ENCODE data around the gene NEURL2. TPM values are rescaled to one million over a fixed set of nuclear protein-coding genes. Genes with fewer than 3 reads are reported as not detected.

NEURL2 gene, protein sequence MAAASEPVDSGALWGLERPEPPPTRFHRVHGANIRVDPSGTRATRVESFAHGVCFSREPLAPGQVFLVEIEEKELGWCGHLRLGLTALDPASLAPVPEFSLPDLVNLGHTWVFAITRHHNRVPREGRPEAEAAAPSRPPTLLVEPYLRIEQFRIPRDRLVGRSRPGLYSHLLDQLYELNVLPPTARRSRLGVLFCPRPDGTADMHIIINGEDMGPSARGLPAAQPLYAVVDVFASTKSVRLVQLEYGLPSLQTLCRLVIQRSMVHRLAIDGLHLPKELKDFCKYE
- 10 to 100 TPM in 1 of 2 donors, 1 to 10 TPM in 1; 9.9 to 32.9 TPM for total RNA-seq
- 1 to 10 TPM; 2.0 to 7.0 TPM for polyA plus RNA-seq
- long read RNA-seq, donor 1, transcript NEURL2-201 (2 exons, 1,278 nt), result major isoform, 13 of 20 reads
- long read RNA-seq, donor 1, partial matches to known transcripts, result 0 of 20 reads
- long read RNA-seq, donor 1, other reads (novel, unspliced or antisense), result 5 of 20 reads
- long read RNA-seq, donor 2, transcript NEURL2-201 (2 exons, 1,278 nt), result major isoform, 6 of 13 reads
- long read RNA-seq, donor 2, partial matches to known transcripts, result 0 of 13 reads
- long read RNA-seq, donor 2, other reads (novel, unspliced or antisense), result 5 of 13 reads

DNA sequence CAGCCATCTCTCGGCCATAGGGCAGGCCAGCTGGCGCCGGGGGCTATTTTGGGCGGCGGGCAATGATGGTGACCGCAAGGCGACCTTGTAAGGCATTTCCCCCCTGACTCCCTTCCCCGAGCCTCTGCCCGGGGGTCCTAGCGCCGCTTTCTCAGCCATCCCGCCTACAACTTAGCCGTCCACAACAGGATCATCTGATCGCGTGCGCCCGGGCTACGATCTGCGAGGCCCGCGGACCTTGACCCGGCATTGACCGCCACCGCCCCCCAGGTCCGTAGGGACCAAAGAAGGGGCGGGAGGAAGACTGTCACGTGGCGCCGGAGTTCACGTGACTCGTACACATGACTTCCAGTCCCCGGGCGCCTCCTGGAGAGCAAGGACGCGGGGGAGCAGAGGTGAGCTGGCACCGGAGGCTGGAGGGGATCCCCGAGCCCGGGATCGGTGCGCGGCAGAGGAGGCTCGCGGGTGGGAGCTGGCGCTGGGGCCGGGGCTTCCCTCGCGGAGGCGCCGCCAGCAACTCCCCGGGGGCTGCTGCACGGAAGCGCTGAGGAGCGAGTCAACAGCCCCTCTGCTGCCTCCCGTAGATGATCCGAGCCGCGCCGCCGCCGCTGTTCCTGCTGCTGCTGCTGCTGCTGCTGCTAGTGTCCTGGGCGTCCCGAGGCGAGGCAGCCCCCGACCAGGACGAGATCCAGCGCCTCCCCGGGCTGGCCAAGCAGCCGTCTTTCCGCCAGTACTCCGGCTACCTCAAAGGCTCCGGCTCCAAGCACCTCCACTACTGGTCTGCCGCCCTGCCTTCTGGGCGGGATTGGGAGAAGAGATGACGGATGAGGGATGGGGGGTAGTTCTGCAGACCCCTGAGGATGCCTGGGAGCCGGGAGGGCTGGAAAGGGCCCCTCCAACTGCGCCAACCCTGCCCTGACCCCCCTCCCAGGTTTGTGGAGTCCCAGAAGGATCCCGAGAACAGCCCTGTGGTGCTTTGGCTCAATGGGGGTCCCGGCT is at the start of gene NEURL2, which contains the start of gene CTSA:
NEURL2 (minus strand) TSS at position 224 of the 999 bp plus-strand sequence; CDS start at position 7, 217 bp downstream.
CTSA (plus strand) TSS at position 351 of the 999 bp plus-strand sequence; CDS start at position 585, 234 bp downstream.
- Histone ChIP-seq H3K4me3 (ENCODE audit: low read length in 2 of 2) (peak within 1 kb of the TSS; percentile 42 to 55), H3K27ac (ENCODE audit: low read depth in 1 of 2, low read length in 2 of 2) (peak within 1 kb of the TSS in 1 of 2 donors; percentile 50), H3K4me1 (ENCODE audit: control insufficient read depth in 1 of 2, insufficient read depth in 2 of 2, low read length in 2 of 2) (no peaks in the 10 kb centered on the region), H3K36me3 (ENCODE audit: control insufficient read depth in 1 of 2, insufficient read depth in 2 of 2, low read length in 1 of 2) (no peaks in the 10 kb centered on the region), H3K27me3 (ENCODE audit: control insufficient read depth in 1 of 2, insufficient read depth in 2 of 2, low read length in 1 of 2) (no peaks in the 10 kb centered on the region), H3K9me3 (ENCODE audit: control insufficient read depth, low read length) (no peaks in the 10 kb centered on the region)
- 1% methylated on average over 60 to 78 of the region's 78 CpGs for WGBS, 2 donors
- ATAC-seq (ENCODE audit: low FRiP score) (peak; percentile 93), DNase-seq (peak; percentile 94 to 97)
- intact Hi-C loops (cut with DNase I), result loop anchor here (1.0 to 5.0 kb wide), 3 partner anchors 43 to 94 kb away; partner anchors contain the start of genes PCIF1 (in 1 of the 2) and ZNF335 (in 1 of the 2)

- no peak overlapping the region for H3K27ac ChIP-seq (ENCODE audit: low read depth in 1 of 2, low read length in 2 of 2)
- H3K27me3 ChIP-seq (ENCODE audit: control insufficient read depth in 1 of 2, insufficient read depth in 2 of 2, low read length in 1 of 2), result no peaks in the 10 kb centered on the region
- intact Hi-C loops (cut with DNase I), result no loop called here
- DNase-seq (no peak), ATAC-seq (ENCODE audit: low FRiP score) (no peak)
- H3K4me1 ChIP-seq (ENCODE audit: control insufficient read depth in 1 of 2, insufficient read depth in 2 of 2, low read length in 2 of 2), result no peaks in the 10 kb centered on the region
- no peaks in the 10 kb centered on the region for H3K9me3 ChIP-seq (ENCODE audit: control insufficient read depth, low read length)
- WGBS, 2 donors, result 87 to 90% methylated on average over 13 of the region's 13 CpGs
- no peak overlapping the region for H3K4me3 ChIP-seq (ENCODE audit: low read length in 2 of 2)
- H3K36me3 ChIP-seq (ENCODE audit: control insufficient read depth in 1 of 2, insufficient read depth in 2 of 2, low read length in 1 of 2), result peaks cover 2 to 28% of the 10 kb centered on the region in 2 donors
Measured at GRCh38 chr20:45940469-45940868, 49.5 kb upstream of the NEURL2 start.

- no peak overlapping the region for H3K4me3 ChIP-seq (ENCODE audit: low read length in 2 of 2)
- H3K9me3 ChIP-seq (ENCODE audit: control insufficient read depth, low read length), result no peaks in the 10 kb centered on the region
- H3K27ac ChIP-seq (ENCODE audit: low read depth in 1 of 2, low read length in 2 of 2), result no peak overlapping the region
- peaks cover 2 to 27% of the 10 kb centered on the region in 2 donors for H3K36me3 ChIP-seq (ENCODE audit: control insufficient read depth in 1 of 2, insufficient read depth in 2 of 2, low read length in 1 of 2)
- intact Hi-C loops (cut with DNase I), result no loop called here
- no peaks in the 10 kb centered on the region for H3K4me1 ChIP-seq (ENCODE audit: control insufficient read depth in 1 of 2, insufficient read depth in 2 of 2, low read length in 2 of 2)
- 87 to 94% methylated on average over 3 of the region's 3 CpGs for WGBS, 2 donors
- no peak for DNase-seq
- H3K27me3 ChIP-seq (ENCODE audit: control insufficient read depth in 1 of 2, insufficient read depth in 2 of 2, low read length in 1 of 2), result no peaks in the 10 kb centered on the region
- no peak for ATAC-seq (ENCODE audit: low FRiP score)
Measured at GRCh38 chr20:45940053-45940452, 49.0 kb upstream of the NEURL2 start.

DNA sequence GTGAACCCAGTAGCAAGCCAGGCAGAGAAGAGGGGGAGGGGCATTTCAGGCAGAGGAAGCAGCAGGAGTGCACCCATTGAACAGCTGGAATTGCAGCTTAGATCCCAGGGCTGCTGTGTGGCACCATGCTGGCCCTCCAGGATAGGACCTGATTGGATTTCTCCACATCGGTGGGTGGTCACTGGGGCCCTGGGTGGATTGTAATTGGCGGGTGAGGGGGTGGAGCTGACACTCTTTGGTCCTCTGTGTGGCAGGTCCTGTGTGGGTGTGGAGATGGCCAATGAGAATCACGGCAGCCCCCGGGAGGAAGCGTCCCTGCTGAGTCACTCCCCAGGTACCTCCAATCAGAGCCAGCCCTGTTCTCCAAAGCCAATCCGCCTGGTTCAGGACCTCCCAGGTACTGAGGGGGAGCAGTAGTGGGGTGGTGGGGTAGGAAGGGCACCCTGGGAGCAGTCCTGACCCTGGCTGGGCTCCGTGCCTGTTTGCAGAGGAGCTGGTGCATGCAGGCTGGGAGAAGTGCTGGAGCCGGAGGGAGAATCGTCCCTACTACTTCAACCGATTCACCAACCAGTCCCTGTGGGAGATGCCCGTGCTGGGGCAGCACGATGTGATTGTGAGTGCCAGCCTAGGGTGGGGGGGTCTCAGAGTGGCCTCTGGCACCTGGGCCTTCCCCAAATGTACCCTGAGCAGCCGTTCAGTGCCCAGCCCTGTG is 47.9 kb upstream of the NEURL2 start:
- DNase-seq (peak; percentile 41 to 72), ATAC-seq (ENCODE audit: low FRiP score) (no peak)
- no peak overlapping the region for H3K27ac ChIP-seq (ENCODE audit: low read depth in 1 of 2, low read length in 2 of 2)
- no peaks in the 10 kb centered on the region for H3K4me1 ChIP-seq (ENCODE audit: control insufficient read depth in 1 of 2, insufficient read depth in 2 of 2, low read length in 2 of 2)
- WGBS, 2 donors, result 80 to 84% methylated on average over 13 of the region's 13 CpGs
- H3K27me3 ChIP-seq (ENCODE audit: control insufficient read depth in 1 of 2, insufficient read depth in 2 of 2, low read length in 1 of 2), result no peaks in the 10 kb centered on the region
- H3K9me3 ChIP-seq (ENCODE audit: control insufficient read depth, low read length), result no peaks in the 10 kb centered on the region
- H3K4me3 ChIP-seq (ENCODE audit: low read length in 2 of 2), result no peak overlapping the region
- intact Hi-C loops (cut with DNase I), result loop anchor here in 1 of 2 donors (10.0 kb wide), 1 partner anchor 144 kb away; the partner anchor contains the start of genes DNTTIP1 and WFDC3
- H3K36me3 ChIP-seq (ENCODE audit: control insufficient read depth in 1 of 2, insufficient read depth in 2 of 2, low read length in 1 of 2), result peaks cover 0 to 25% of the 10 kb centered on the region in 2 donors

DNA sequence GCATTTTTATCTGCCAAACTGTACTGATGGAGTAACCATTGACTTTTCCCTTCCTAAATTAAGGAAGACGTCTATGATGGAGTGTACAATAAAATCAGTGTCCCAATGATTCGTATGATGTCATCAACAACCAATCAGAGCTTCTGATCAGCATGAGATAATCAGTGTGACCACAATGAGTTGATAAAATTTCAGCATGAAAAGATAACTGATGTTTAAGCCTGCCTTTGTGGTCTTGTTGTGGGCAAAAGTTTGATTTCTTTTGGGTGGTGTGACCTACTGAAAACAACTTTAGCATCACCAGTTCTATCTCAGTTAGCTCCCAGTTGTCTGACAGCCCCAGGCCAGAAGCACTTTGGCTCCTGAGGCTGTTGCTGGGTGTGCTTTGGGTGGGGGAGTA is 46.8 kb upstream of the NEURL2 start:
- H3K4me1 ChIP-seq (ENCODE audit: control insufficient read depth in 1 of 2, insufficient read depth in 2 of 2, low read length in 2 of 2), result no peaks in the 10 kb centered on the region
- intact Hi-C loops (cut with DNase I), result loop anchor here in 1 of 2 donors (10.0 kb wide), 1 partner anchor 143 kb away; the partner anchor contains the start of genes DNTTIP1 and WFDC3
- peaks cover 0 to 19% of the 10 kb centered on the region in 2 donors for H3K36me3 ChIP-seq (ENCODE audit: control insufficient read depth in 1 of 2, insufficient read depth in 2 of 2, low read length in 1 of 2)
- no peaks in the 10 kb centered on the region for H3K9me3 ChIP-seq (ENCODE audit: control insufficient read depth, low read length)
- H3K27ac ChIP-seq (ENCODE audit: low read depth in 1 of 2, low read length in 2 of 2), result no peak overlapping the region
- DNase-seq (no peak), ATAC-seq (ENCODE audit: low FRiP score) (no peak)
- 64 to 72% methylated on average over 2 of the region's 2 CpGs for WGBS, 2 donors
- H3K27me3 ChIP-seq (ENCODE audit: control insufficient read depth in 1 of 2, insufficient read depth in 2 of 2, low read length in 1 of 2), result no peaks in the 10 kb centered on the region
- no peak overlapping the region for H3K4me3 ChIP-seq (ENCODE audit: low read length in 2 of 2)

DNA sequence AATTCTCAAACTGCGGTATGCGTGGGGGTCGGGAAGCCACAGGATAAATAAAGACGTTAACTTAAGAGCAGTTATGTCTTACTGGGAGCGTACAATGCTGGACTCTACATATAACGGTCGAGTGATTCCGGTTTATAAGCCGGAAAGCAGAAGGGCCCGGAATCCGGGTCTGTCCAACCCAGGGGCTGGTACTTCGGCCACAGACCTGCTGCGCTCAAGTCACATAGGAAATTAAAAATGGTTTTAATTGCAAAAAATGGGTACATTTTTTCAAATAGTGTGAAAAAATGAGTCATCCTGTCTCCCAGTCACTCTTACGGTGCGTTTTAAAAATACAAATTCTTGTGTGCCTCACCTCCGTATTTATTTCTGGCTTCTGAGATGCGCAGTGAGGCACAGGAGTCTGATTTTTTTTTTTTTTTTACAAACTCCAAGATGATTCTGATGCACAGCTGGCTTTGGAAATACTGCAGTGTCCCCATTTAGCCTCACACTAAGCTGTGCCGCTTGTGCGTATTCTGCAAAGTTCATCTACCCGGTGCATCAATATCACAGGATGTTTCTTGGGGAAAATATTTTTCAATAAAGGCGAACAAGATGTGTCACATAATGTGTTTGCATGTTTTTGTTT is 44.5 kb upstream of the NEURL2 start:
- WGBS, 2 donors, result 10% methylated on average over 21 of the region's 21 CpGs
- H3K4me1 ChIP-seq (ENCODE audit: control insufficient read depth in 1 of 2, insufficient read depth in 2 of 2, low read length in 2 of 2), result no peaks in the 10 kb centered on the region
- intact Hi-C loops (cut with DNase I), result loop anchor here (1.0 to 10.0 kb wide), 4 partner anchors 23 to 141 kb away; partner anchors contain the start of genes DNTTIP1 (in 1 of the 2), PLTP (in 1 of the 2), WFDC3 (in 1 of the 2) and ZNF335 (in 1 of the 2)
- ATAC-seq (ENCODE audit: low FRiP score), result no peak
- H3K9me3 ChIP-seq (ENCODE audit: control insufficient read depth, low read length), result no peaks in the 10 kb centered on the region
- DNase-seq, result no peak
- H3K27ac ChIP-seq (ENCODE audit: low read depth in 1 of 2, low read length in 2 of 2), result peak overlapping the region; percentile 33 to 34
- H3K27me3 ChIP-seq (ENCODE audit: control insufficient read depth in 1 of 2, insufficient read depth in 2 of 2, low read length in 1 of 2), result no peaks in the 10 kb centered on the region
- H3K4me3 ChIP-seq (ENCODE audit: low read length in 2 of 2), result peak overlapping the region; percentile 45 to 72
- peaks cover 0 to 14% of the 10 kb centered on the region in 2 donors for H3K36me3 ChIP-seq (ENCODE audit: control insufficient read depth in 1 of 2, insufficient read depth in 2 of 2, low read length in 1 of 2)

- H3K27ac ChIP-seq (ENCODE audit: low read depth in 1 of 2, low read length in 2 of 2), result peak within 1 kb of the TSS; percentile 80 to 81
- H3K4me1 ChIP-seq (ENCODE audit: control insufficient read depth in 1 of 2, insufficient read depth in 2 of 2, low read length in 2 of 2), result no peaks in the 10 kb centered on the region
- ATAC-seq (ENCODE audit: low FRiP score) (peak; percentile 96), DNase-seq (peak; percentile 99)
- H3K9me3 ChIP-seq (ENCODE audit: control insufficient read depth, low read length), result no peaks in the 10 kb centered on the region
- intact Hi-C loops (cut with DNase I), result loop anchor here (1.0 to 10.0 kb wide), 5 partner anchors 22 to 140 kb away; partner anchors contain the start of genes CTSA (in 1 of the 2), DNTTIP1 (in 1 of the 2), NEURL2 (in 1 of the 2) and PLTP (in 1 of the 2)
- peaks cover 0 to 13% of the 10 kb centered on the region in 2 donors for H3K36me3 ChIP-seq (ENCODE audit: control insufficient read depth in 1 of 2, insufficient read depth in 2 of 2, low read length in 1 of 2)
- 0% methylated on average over 64 to 102 of the region's 102 CpGs for WGBS, 2 donors
- peak within 1 kb of the TSS; percentile 59 to 77 for H3K4me3 ChIP-seq (ENCODE audit: low read length in 2 of 2)
- no peaks in the 10 kb centered on the region for H3K27me3 ChIP-seq (ENCODE audit: control insufficient read depth in 1 of 2, insufficient read depth in 2 of 2, low read length in 1 of 2)
Measured at GRCh38 chr20:45934586-45935415, 43.8 kb upstream of the NEURL2 start, which contains the start of gene PCIF1. Gene PCIF1 (plus strand): TSS chr20:45934683. CDS start chr20:45939000, 4,317 bp downstream.

All from aorta (tissue), 5 donors.